Effector CD8-positive, alpha-beta T cell (primary cell): ENCODE results near the gene USH1G.

Experiments
- DNase-seq: peaks from one replicate; lab custom pipeline; 2025; lab: John Stamatoyannopoulos, UW

USH1G gene

DNA sequence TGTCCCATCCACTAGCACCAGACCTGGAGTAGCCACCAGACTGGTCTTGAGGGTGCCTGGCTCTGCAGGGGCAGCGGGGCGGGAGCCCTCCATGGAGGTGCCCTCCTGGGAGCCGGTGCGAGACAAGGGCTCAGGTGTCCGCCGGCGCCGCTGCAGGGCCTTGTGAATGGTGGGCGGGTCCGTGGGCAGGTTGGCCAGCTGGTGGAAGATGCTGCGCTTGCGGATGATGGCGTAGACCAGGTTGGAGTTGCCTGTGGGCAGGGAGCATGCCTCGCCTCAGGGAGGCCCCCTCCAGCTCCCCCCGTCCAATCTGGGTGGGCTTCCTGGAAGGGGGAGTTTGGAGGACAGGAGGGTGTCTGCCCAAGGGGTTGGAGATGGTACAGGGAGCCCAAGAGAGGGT lies 31.1 kb upstream of the USH1G start:
- DNase-seq = no peak

DNA sequence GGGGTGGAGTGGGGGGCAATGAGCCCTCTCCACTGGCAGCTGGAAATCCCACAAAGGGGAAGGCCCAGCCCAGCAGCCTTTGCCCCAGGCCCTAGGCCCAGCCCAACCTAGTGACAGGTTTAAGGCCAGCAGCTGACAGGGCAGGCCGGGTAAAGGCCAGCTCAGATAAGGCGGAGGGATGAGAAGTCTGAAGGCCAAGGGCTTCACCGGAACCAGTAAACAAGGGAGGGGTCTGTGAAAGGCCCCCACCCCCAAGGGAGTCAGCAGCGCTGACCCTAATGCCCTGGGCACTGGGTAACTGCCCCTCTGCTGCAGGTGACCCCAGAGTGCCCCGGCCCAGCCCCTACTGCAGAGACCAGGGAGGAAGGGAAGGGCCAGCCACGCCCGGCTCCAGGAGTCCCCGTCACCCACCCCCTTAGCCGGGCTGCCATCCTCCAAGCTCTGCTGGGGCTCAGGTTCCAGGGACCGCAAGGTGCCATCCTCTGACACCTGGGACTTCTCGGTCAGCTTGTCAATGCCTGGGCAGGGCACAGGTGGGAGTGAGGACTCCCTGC lies 30.2 kb upstream of the USH1G start:
- no peak for DNase-seq

DNA sequence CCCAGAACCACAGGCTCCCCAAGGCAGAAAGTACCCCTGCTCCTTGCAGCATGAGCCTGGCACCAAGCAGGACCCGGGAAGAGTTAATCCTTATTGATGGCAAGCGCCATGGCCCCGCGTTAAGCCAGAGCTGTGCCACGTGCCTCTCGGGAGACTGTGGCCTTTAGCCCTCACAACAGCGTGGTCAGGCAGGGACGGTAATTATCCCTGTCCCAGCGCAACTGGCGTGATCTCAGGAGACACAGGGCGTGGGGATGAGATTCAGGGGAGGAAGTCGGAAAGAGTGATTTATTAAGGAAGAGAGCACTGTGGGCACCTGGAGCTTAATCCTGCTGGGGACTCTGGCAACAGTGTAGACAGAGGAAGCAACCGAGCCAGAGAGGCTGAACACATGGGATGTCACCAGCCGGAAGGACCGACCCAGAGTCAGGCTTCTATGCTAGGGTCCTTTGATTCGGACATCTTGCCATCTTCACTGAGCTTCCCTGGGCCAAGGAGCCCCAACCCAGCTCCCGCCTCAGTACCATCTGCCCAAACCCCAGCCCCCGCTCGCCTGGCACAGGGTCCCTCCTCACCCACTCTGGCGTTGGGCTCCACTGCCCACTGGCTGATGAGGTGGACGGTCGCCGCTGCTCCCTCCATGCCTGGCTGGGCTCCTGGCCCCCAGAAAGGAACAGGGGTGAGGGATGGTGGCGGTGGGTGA lies 29.5 kb upstream of the USH1G start:
- no peak for DNase-seq

DNA sequence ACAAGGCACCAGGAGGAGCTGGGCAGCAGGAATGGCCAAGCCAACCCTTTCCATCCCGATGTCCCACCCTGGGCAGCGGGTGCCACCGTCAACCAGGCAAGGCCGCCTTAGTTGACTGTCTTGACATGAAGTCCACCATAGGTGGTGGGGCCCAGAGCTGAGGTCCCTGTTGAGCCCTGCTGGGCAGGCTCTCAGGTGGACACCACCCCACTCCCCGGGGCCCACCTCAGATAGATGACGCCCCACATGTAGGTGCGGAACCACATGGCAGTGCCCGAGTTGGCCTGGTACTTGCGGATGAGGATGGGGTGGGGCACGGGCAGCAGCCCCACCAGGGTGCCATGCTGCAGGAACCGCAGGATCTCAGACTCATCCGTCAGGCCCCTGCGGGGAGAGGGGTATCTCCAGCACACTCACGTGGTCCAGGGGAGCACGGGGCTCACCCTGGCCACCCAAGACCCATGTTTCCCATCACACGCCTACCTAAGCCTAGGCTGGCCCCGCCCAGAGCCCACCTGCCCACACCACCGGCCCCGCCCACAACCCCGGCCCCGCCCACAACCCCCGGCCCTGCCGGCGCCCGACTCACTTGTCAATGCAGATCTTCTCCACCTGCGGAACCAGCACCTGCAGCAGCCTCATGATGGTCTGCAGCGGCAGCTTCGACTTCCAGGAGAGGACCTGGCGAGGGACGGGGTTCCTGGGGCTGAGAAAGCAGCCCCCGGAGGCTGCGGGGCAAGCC lies 28.8 kb upstream of the USH1G start:
- no peak for DNase-seq

DNA sequence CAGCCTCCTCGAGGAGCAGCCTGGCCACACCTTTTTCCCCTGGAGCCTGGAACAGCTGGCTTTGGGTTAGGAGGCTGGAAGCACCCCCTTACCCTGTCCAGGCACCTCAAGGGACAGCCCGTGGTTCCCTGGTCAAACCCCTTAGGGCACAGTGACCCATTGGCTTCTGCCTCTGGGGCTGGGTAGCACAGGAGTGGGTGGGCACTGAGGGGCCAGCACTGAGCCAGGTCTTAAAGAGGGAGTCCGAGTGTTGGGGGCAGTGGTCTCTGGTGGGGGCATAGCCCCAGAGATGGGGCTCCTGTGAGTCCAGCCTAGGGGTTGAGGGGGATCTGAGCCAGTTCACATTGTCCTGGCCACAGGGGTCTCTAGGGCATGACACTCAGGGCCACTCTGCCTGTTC lies 28.0 kb upstream of the USH1G start:
- DNase-seq = no peak

DNA sequence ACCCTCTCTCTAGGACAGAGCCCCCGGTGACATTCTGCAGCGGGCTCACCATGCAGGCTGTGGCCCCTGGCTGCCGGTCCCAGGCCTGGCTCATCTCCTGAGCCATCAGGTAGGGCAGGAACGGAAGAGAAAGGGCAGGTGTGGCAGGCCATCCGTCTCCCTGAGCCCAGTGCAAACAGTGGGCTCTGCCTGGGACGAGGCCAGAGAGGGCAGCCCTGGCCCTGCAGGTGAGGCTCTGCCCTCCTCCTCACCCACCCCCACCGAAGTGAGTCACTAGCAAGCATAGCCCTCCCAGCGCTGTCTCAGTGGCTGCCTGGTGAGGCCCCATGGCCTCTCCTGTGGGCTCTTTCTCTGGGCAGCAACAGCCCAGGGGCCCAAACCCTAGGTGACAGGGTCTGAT lies 27.2 kb upstream of the USH1G start:
- no peak for DNase-seq

DNA sequence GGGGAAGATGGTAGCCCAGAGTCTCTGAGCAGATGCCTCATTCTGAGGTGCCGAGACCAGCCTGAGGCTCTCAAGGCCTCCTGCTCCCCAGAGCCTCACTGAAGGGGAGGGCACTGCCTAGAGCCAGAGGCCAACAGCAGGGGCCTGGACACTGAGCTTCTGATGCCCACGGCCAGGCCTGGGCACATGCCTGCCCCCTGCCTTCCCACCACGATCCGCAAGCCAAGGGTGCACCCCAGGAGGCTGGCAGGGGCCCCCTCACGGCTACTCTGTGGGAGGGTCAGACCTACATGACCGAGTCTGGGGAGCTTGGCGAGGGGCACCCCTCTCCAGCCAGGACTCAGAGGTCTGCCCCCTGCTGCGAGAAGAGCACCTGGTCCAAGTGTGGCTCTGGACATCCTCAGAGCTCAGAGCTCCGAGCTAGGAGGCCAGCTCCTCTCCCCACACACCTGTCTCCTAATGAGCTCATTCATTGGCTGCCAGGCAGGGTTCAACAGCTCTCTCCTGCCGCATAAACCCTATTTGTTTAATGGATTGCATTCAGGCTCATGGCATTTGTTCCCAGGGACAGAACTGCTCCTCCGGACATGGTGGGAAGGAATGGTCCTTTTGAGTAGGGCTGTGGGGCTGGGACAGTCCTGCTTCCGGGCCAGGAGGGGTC lies 26.5 kb upstream of the USH1G start:
- DNase-seq = no peak

DNA sequence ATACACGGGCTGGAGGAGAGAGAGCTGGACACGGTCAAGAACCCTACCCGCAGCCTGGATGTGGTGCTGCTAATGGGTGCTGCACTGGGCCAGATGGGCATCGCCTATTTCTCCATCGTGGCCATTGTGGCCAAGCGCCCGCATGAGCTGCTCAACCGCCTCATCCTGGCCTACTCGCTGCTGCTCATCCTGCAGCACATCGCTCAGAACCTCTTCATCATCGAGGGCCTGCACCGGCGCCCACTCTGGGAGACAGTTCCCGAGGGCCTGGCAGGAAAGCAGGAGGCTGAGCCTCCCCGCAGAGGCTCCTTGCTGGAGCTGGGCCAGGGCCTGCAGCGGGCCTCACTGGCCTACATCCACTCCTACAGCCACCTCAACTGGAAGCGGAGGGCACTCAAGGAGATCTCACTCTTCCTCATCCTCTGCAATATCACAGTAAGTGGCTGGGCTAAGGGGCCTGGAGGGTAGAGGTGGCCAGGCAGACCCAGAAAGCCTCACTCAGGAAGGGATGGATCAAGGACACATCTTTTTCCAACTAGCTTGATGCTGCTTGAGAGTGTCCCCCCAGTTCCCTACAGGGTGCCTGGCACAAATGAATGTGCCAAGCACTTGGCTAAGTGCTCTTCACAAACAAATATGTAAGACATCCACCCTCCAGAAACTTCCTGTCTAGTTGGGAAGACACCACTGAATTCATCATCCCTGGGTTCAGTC lies 24.1 kb upstream of the USH1G start:
- DNase-seq = no peak

DNA sequence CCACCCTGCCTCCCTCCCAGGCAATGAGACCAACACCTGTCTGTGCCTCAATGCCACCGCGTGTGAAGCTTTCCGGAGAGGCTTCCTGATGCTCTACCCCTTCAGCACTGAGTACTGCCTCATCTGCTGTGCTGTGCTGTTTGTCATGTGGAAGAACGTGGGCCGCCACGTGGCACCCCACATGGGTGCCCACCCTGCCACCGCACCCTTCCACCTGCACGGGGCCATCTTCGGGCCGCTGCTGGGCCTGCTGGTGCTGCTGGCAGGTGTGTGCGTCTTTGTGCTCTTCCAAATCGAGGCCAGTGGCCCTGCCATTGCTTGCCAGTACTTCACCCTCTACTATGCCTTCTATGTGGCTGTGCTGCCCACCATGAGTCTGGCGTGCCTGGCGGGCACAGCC lies 23.6 kb upstream of the USH1G start:
- no peak for DNase-seq

DNA sequence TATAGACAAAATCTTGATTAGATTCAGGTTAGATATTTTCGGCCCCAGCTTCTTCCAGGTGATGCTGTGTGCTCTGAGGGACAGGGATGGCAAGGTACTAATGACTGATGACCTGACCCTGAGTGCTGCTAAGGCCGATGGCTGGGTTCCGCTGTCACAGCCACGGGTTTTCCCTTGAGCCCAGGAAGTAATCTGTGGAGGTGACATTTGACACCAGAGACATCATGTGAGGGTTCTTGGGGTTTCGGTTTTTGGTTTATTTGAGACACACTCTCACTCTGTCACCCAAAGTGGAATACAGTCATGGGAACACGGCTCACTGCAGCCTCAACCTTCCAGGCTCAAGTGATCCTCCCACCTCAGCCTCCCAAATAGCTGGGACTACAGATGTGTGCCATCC lies 22.5 kb upstream of the USH1G start:
- no peak for DNase-seq

DNA sequence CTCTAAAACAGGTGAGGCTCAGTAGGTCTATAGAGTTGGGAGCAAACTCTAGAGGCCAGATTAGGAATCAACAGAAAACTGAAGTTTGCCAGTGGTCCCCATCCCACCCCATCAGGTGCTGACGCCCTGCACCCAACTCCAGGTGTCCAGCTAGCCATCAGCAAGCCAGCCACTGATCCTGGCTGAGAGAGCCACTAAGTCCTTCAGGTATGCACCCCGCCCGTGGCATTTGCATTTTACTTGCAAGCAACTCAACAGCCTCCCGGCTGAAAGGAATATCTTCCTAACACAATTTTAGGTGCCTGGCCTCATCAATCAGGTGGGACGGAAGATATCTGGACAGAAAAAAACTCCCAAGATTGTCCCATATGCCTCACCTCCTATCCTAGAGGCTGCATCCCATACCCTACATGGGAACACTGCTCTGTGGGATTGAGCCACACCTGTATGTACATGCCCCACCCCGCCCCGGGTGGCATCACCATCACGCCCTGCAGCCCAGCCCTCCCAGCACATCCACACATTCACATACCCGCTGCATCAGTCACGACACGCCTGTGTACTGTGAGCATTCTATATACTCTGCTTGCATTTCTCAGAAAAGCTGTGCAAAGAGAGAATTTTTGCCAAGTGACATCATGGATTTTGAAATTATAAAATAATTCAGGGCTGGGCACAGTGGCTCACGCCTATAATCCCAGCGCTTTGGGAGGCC lies 20.9 kb upstream of the USH1G start:
- no peak for DNase-seq

DNA sequence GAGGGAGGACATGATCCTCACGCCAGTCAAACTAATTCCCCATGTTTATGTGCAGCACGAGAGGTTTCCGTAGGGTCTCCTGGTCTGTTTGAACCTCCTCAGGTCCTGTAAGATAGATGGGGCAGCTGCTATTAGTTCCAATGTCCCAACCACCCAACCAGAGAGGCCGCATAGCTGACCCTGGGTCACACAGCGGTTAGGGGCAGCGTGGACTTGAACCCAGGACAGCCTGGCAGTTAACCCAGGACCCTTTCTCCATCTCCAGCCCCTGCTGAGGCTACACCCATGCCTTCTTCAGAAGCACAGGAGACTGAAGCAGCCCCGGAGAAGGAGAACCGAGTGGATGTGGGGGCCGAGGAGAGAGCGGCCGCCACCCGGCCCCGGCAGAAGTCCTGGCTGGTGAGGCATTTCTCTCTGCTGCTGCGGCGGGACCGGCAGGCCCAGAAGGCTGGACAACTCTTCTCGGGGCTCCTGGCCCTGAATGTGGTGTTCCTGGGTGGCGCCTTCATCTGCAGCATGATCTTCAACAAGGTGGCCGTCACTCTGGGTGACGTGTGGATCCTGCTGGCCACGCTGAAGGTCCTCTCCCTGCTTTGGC lies 18.2 kb upstream of the USH1G start:
- DNase-seq = no peak

DNA sequence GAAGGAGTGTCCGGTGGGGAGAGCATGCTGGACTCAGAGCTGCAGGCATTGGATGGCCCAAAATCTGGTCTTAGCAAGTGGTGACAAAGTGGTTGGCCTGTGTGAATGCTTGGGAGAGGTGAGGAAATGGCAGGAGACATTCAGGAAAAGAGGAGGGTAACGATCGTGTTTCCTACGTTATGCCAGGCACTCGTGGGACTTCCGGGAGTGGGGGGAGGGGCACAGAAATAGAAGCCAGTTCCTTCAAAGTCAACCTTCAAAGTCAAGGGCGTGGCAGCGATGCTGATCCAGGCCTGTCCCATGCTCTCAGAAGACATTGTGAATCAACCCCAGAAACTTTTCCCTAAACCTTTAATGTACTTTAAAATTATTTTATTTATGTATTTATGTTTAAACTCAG lies 16.5 kb upstream of the USH1G start:
- DNase-seq = no peak

DNA sequence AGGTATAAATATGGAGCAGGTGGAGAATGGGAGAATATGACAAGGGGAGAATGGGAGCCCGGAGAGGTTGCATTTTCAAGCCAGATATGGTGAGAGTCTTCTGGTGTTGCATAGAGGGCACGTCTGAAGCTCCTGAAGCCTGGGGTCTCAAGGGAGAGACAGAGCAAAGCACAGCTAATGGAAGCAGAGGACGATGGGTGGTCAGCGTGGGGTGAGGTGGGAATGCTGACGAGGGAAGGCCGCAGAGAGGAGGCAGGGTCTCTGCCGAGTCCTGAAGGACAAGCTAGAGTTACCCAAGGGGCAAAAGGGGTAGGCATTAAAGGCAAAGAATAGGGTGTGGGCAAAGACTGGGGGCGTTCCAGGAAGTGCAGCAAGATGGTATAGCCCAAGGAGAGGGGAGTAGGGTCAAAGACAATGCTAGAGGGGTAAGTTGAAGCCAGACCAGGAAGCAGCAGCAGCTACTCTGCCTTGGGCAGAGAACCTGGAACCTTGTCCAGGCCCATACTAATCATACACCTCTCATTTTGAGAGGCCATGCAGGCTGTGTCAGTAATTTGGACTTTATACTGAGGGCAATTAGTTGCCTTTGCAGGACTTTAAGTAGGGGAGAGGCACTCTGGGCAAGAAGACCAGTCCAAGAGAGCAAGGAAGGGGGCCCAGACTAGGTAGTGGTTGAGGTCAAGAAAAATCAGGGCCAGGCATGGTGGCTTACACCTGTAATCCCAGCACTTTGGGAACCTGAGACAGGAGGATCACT lies 15.3 kb upstream of the USH1G start:
- no peak for DNase-seq

DNA sequence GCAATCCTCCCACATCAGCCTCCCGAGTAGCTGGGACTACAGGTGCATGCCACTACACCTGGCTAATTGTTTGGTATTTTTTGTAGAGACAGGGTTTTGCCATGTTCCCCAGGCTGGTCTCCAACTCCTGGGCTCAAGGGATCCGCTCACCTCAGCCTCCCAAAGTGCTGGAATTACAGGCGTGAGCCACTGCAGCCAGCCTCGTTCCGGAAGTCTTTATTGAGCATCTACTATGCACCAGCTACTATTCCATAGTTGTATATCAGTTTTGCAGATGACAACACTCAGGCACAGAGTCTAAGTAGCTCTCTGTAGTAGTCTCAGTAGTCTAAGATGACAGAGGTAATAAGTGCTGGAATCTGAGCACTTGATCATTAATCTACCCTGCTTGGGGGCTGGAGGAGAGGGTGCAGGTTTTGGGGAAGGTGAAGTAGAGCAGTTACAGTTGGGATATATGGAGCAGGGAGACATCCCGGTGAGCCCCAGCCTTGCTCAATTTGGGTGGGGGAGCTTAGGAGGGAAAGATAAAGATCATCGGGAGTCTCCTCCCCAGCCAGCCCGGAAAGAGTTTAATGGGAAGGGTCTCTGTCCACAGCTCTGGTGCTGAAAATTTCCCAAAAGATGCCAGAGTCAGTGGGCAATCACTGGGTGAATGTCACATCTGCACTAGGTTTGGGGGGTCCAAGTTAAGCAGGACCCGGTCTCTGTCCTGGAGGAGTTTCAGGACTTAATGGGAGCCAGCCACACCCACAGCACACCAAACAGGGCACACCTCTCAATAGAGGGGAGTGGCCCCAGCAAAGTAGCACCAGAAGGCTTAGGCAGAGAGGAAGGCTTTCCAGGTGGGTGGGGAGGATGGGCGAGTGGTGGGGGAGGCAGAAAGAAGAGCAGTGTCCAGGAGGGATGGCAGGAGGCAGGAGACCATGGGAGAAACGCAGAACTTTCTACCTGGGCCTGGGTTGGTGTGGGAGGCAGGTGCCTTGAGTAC lies 14.3 kb upstream of the USH1G start:
- DNase-seq = no peak

DNA sequence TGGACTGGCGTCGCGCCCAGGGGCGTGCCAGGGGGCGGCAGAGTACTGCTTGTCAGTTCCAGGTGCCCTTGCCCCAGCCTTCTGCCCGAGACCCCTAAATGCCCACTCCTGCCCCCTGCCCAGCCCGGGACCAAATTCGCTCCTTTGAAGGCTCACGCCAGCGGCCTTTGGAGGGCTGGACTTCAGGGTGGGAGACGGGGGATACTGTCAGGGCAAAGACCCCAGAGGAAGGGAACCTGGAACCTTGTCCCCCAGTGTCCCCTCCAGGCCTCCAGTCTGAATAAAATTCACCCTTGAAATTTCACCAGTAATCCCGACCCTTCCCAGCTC lies 13.4 kb upstream of the USH1G start:
- no peak for DNase-seq

DNA sequence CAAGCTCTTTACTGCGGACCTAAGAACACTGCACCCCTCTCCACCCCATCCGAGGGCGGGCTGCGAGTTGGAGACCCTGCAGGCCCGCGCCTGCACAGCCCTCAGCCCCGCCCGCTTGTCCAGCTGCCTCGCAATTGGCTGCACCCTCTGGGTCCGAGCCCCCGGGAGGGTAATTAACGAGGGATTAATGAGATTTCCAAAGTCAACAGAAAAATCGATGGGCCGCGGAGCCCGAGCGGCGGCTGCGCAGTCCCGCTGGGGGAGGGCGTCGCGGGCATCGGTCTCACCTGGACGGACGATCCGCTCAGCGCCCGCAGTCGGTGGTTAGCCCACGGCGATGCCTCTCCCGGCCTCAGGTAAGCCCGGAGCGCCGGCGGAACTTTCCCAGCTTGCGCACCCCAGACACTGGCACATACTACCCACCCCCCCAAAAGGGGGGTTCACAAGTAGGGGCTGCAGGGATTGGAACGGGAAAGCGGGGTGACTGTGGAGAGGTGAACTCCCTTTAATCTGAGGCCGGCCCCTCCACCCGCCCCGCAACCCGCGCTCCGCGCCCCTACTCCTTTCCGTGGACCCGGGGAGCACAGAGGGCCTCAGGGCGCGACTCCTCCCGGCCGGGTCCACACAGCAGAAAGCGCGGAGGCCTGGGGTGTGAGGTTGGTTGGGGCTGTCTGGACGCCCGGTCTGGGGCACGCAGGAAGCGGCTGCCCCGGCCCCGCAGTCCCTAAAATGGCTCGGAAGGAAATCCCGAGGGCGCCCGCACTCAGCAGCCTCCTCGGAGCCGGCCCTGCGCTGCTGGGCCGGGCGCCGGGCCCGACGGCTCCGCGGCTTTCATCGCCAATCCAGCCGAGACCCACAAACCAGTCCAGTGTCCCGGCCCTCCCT lies 12.8 kb upstream of the USH1G start, which contains the start of gene OTOP3:
OTOP3 (plus strand) TSS at position 314 of the 885 bp plus-strand sequence; CDS start at position 338, 24 bp downstream.
- no peak for DNase-seq

DNA sequence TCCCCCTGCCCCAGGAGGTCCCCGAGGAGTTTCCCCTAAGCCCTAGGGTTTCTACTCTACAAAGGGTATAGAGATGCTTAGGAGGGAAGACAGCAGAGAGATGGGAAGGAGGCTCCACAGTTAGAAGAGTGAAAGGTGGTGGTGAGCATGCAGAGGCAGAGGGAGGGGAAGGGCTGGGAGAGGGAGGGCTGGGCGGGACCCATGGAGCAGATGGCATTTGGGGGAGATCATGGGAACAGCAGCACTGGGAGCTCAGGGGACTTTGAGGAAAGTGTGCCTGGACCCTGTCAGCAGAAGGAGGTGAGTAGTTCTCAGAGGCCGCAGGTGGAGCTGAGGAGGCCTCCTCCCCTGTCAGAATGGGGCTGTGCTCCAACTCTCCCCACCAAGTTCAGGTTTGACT lies 12.0 kb upstream of the USH1G start:
- DNase-seq = no peak
